ENCODE results near the gene SCNN1A. TPM values are rescaled to one million over a fixed set of nuclear protein-coding genes. Genes with fewer than 3 reads are reported as not detected.

The SCNN1A gene
- total RNA-seq, 2 donors from 2014 or later, result 16.4 to 33.5 TPM

- Histone ChIP-seq H3K9me3 (no peaks in the 10 kb centered on the region), H3K4me3 (no peak overlapping the region), H3K36me3 (no peaks in the 10 kb centered on the region), H3K27ac (peak overlapping the region in 1 of 2 donors; percentile 30), H3K27me3 (replicated peaks; ENCODE audit: insufficient read depth) (no peaks in the 10 kb centered on the region), H3K4me1 (ENCODE audit: control insufficient read depth in 1 of 2, low read depth in 2 of 2) (peaks cover 32 to 47% of the 10 kb centered on the region in 2 donors)
- TF ChIP-seq CTCF (IDR thresholded peaks at IDR 0.05), result no peak
- ATAC-seq (ENCODE audit: insufficient number of reproducible peaks, low FRiP score, low read depth) (no peak), DNase-seq (ENCODE audit: low spot score) (no peak)
These were observed 5.1 kb upstream of the SCNN1A start for GRCh38 chr12:6380141-6381121.

- no peak overlapping the region for H3K4me3 ChIP-seq
- H3K36me3 ChIP-seq, result no peaks in the 10 kb centered on the region
- no peak for DNase-seq (ENCODE audit: low spot score)
- no peaks in the 10 kb centered on the region for H3K9me3 ChIP-seq
- H3K27ac ChIP-seq, result no peak overlapping the region
- no peaks in the 10 kb centered on the region for H3K27me3 ChIP-seq (replicated peaks; ENCODE audit: insufficient read depth)
- H3K4me1 ChIP-seq (ENCODE audit: control insufficient read depth in 1 of 2, low read depth in 2 of 2), result peaks cover 26 to 34% of the 10 kb centered on the region in 2 donors
- TF ChIP-seq CTCF (IDR thresholded peaks at IDR 0.05), result no peak
- no peak for ATAC-seq (ENCODE audit: insufficient number of reproducible peaks, low FRiP score, low read depth)
These were observed 3.5 kb upstream of the SCNN1A start for GRCh38 chr12:6378709-6379472.

- ATAC-seq (ENCODE audit: insufficient number of reproducible peaks, low FRiP score, low read depth), result no peak
- no peak overlapping the region for H3K4me3 ChIP-seq
- H3K27me3 ChIP-seq (replicated peaks; ENCODE audit: insufficient read depth), result no peaks in the 10 kb centered on the region
- H3K9me3 ChIP-seq, result no peaks in the 10 kb centered on the region
- peak overlapping the region in 1 of 2 donors; percentile 36 for H3K27ac ChIP-seq
- H3K36me3 ChIP-seq, result no peaks in the 10 kb centered on the region
- H3K4me1 ChIP-seq (ENCODE audit: control insufficient read depth in 1 of 2, low read depth in 2 of 2), result peaks cover 17 to 27% of the 10 kb centered on the region in 2 donors
- no peak for DNase-seq (ENCODE audit: low spot score)
- no peak for TF ChIP-seq CTCF (IDR thresholded peaks at IDR 0.05)
These were observed 2.3 kb upstream of the SCNN1A start for GRCh38 chr12:6377667-6377994.

GRCh38 chr12:6376870-6377666 lies 1.7 kb upstream of the SCNN1A start:
- Histone ChIP-seq H3K27me3 (replicated peaks; ENCODE audit: insufficient read depth) (no peaks in the 10 kb centered on the region), H3K9me3 (no peaks in the 10 kb centered on the region), H3K27ac (peak overlapping the region; percentile 36 to 51), H3K4me1 (ENCODE audit: control insufficient read depth in 1 of 2, low read depth in 2 of 2) (peaks cover 17 to 28% of the 10 kb centered on the region in 2 donors), H3K4me3 (no peak overlapping the region), H3K36me3 (no peaks in the 10 kb centered on the region)
- ATAC-seq (ENCODE audit: insufficient number of reproducible peaks, low FRiP score, low read depth), result no peak
- no peak for DNase-seq (ENCODE audit: low spot score)
- no peak for TF ChIP-seq CTCF (IDR thresholded peaks at IDR 0.05)
